K562 (cell line): ENCODE data around the gene HP. TPM values are rescaled to one million over a fixed set of nuclear protein-coding genes. Genes with fewer than 3 reads are reported as not detected.

ENCODE experiments used
- ATAC-seq: fragments of 200-7000 bp; cut with Tn5 transposase; 3 replicates; pipeline ENCODE4 v1.9.1; 2020; ENCODE audit warnings: moderate library complexity
- BruUV-seq: library from RNA; stranded (reverse); fragments of 400-500 nt; replicated peaks from 2 replicates; lab custom pipeline; 2021; lab: Mats Ljungman, UMichigan
- CTCF ChIA-PET: fragments of 300-600 bp; formaldehyde crosslinking; extraction: SDS; loops from one replicate; lab custom pipeline; 2021; ENCODE audit warnings: low intra/inter-chr PET ratio; lab: Yijun Ruan, JAX
- POLR2A ChIA-PET: fragments of 300-600, 350-650 bp; sonication (Branson Sonifier 250); formaldehyde crosslinking; extraction: SDS; loops from one replicate; lab custom pipeline; 2021; ENCODE audit warnings: antibody characterized with exemption, inconsistent platforms; lab: Yijun Ruan, JAX
- DNase-seq, 4 experiments: peaks; one replicate each; pipeline versions ENCODE4 v3.0.0 to v3.0.0-alpha.2; 2011 to 2018; ENCODE audit warnings: low spot score in 3 of 4, mixed read lengths in 3 of 4; ENCODE audit errors: extremely low read depth in 1 of 4
- FAIRE-seq: peaks from 2 replicates; lab custom pipeline; 2011; peaks lifted over from hg19 to GRCh38; lab: Jason Lieb, UNC
- H2AFZ ChIP-seq: 2 replicates; pipeline ENCODE4 v1.6.0; 2011; ENCODE audit warnings: low read depth, low read length, control low read depth, inconsistent platforms
- H3K27ac ChIP-seq: fragments of 200-600 bp; 3 replicates; pipeline ENCODE4 v1.8.0; 2011; ENCODE audit warnings: low read depth, mild to moderate bottlenecking, control low read depth, inconsistent platforms, low read length, moderate library complexity, mixed read lengths; ENCODE audit errors: extremely low read depth
- H3K27me3 ChIP-seq, 2 experiments: fragments of 300-600 bp in 1 of 2; 2 replicates in 1 of 2; 3 replicates in 1 of 2; pipeline versions ENCODE4 v1.6.0 to v1.8.0; 2011; ENCODE audit warnings: inconsistent platforms in 2 of 2, low read length in 2 of 2, mild to moderate bottlenecking in 1 of 2, mixed read lengths in 1 of 2, moderate library complexity in 1 of 2; ENCODE audit not compliant: control insufficient read depth in 2 of 2, insufficient read depth in 2 of 2
- H3K36me3 ChIP-seq: fragments of 300-600 bp; 3 replicates; pipeline ENCODE4 v1.8.0; 2011; ENCODE audit warnings: mild to moderate bottlenecking, low read length, inconsistent platforms; ENCODE audit not compliant: control insufficient read depth, insufficient read depth
- H3K4me1 ChIP-seq, 2 experiments: fragments of 200-600 bp in 1 of 2; replicated peaks in 1 of 2; 2 replicates in 1 of 2; 3 replicates in 1 of 2; pipeline versions ENCODE4 v1.5.1 to v1.8.0; 2011; ENCODE audit warnings: inconsistent platforms in 2 of 2, low read length in 2 of 2, mild to moderate bottlenecking in 1 of 2, mixed read lengths in 1 of 2, moderate library complexity in 1 of 2; ENCODE audit not compliant: control insufficient read depth in 2 of 2, insufficient read depth in 2 of 2
- H3K4me2 ChIP-seq: 2 replicates; pipeline ENCODE4 v1.6.1; 2011; ENCODE audit warnings: low read length, control low read depth, inconsistent platforms, mixed read lengths; ENCODE audit not compliant: insufficient read depth
- H3K4me3 ChIP-seq: fragments of 200-600 bp; sonication (generic), shearing (Covaris generic); 2 replicates; pipeline ENCODE4 v1.5.1; 2016; ENCODE audit warnings: control low read depth, inconsistent platforms
- H3K79me2 ChIP-seq: fragments of 200-600 bp; 3 replicates; pipeline ENCODE4 v1.8.0; 2011; ENCODE audit warnings: low read length, inconsistent platforms; ENCODE audit not compliant: control insufficient read depth, insufficient read depth
- H3K9ac ChIP-seq, 2 experiments: 2 replicates each; pipeline versions ENCODE4 v1.6.0 to v1.6.1; 2011; ENCODE audit warnings: low read depth in 2 of 2, low read length in 2 of 2, control low read depth in 1 of 2, inconsistent platforms in 1 of 2, mild to moderate bottlenecking in 1 of 2, mixed read lengths in 1 of 2; ENCODE audit not compliant: insufficient read depth in 1 of 2
- H3K9me1 ChIP-seq: one replicate; pipeline ENCODE4 v1.6.0; 2011; ENCODE audit warnings: inconsistent platforms, mild to moderate bottlenecking, low read length, moderate library complexity; ENCODE audit not compliant: control insufficient read depth, insufficient read depth
- H3K9me3 ChIP-seq: replicated peaks from 2 replicates; pipeline ENCODE4 v1.5.1; 2011; ENCODE audit warnings: low read depth, low read length, inconsistent platforms; ENCODE audit not compliant: control insufficient read depth, insufficient read depth
- H4K20me1 ChIP-seq: replicated peaks from 2 replicates; pipeline ENCODE4 v1.6.1; 2011; ENCODE audit warnings: low read length, inconsistent platforms, mixed read lengths; ENCODE audit not compliant: control insufficient read depth, insufficient read depth
- ELF2 ChIP-seq: fragments of 250-450 bp; sonication (Bioruptor Pico); IDR thresholded peaks from 2 replicates; pipeline ENCODE4 v1.5.0; 2021; ENCODE audit warnings: mild to moderate bottlenecking
- MCM7 ChIP-seq, 2 experiments: fragments of 450-650 bp; IDR thresholded peaks; 2 replicates each; pipeline ENCODE4 v1.6.1; 2016 to 2018
- NFIX ChIP-seq: fragments of 250-450 bp; sonication (Bioruptor Pico); IDR thresholded peaks from 2 replicates; pipeline ENCODE4 v1.4.0; 2020; ENCODE audit warnings: low read depth, mild to moderate bottlenecking, moderate library complexity
- ZBTB1 ChIP-seq: sonication (generic); formaldehyde crosslinking; IDR thresholded peaks from 2 replicates; pipeline ENCODE4 v1.8.1; 2023; ENCODE audit warnings: missing genetic modification reagents, low read depth, mild to moderate bottlenecking, borderline replicate concordance
- ZNF24 ChIP-seq: fragments of 450-650 bp; IDR thresholded peaks from 2 replicates; pipeline ENCODE4 v1.6.1; 2016
- ZNF41 ChIP-seq: fragments of 250-450 bp; sonication (Bioruptor Pico); conservative IDR thresholded peaks from 2 replicates; pipeline ENCODE4 v1.4.0; 2020; ENCODE audit warnings: mild to moderate bottlenecking
- ZNF644 ChIP-seq: fragments of 200-800 bp; sonication (Bioruptor generic); IDR thresholded peaks from 2 replicates; pipeline ENCODE4 v1.6.1; 2016; ENCODE audit warnings: low read depth, missing genetic modification characterization, missing compliant biosample characterization
- ZNF75A ChIP-seq: fragments of 450-650 bp; formaldehyde crosslinking; IDR thresholded peaks from 2 replicates; pipeline ENCODE4 v1.4.0; 2020; ENCODE audit warnings: mild to moderate bottlenecking
- WGBS: fragments of 100-300 bp; shearing (Covaris generic); methylation state at CpG from one replicate; pipeline ENCODE4 v1.1.6; 2016; ENCODE audit warnings: low coverage, mixed read lengths; ENCODE audit not compliant: insufficient coverage; ENCODE audit errors: missing lambda C conversion rate; 5-methylcytosine and 5-hydroxymethylcytosine counted together
- in situ Hi-C: fragments of 300-500 bp; cut with MboI; formaldehyde crosslinking; loops from 4 replicates; pipeline ENCODE4 v1.15.0; 2018; ENCODE audit warnings: inconsistent platforms, mixed read lengths
- intact Hi-C: fragments of 100-400 bp; cut with micrococcal nuclease; formaldehyde crosslinking; loops from 2 replicates; pipeline ENCODE4 v1.14.2; 2022
- polyA plus RNA-seq, 8 experiments: library from polyadenylated mRNA; depleted of rRNA in 4 of 8; stranded (reverse) in 5 of 8; unstranded in 3 of 8; fragments of >200 nt; fragmentation: Nextera tagmentation in 2 of 8; fragmentation: Illumina TruSeq in 1 of 8; extraction: Ambion mirVana in 2 of 8; extraction: Trizol in 1 of 8; gene quantifications; 2 replicates each; pipeline versions ENCODE4 v1.2.1 to v1.2.3, GENCODE V29; 2011 to 2014; ENCODE audit warnings: inconsistent platforms in 1 of 8, missing spikeins in 1 of 8
- total RNA-seq, 7 experiments: library from RNA; depleted of rRNA in 6 of 7; stranded (reverse); fragments of >200 nt in 6 of 7; fragmentation: Illumina TruSeq in 2 of 7; extraction: Trizol in 2 of 7; gene quantifications; 2 replicates each; pipeline versions ENCODE4 v1.2.1 to v1.2.3, GENCODE V29; 2011 to 2021; ENCODE audit warnings: low replicate concordance in 1 of 7
- TF ChIP-seq, protein P1 (sequence below), 2 experiments: IDR thresholded peaks in 1 of 2; conservative IDR thresholded peaks in 1 of 2; 2 replicates each; pipeline ENCODE4 v1.6.1; 2016; ENCODE audit warnings: low read depth in 2 of 2, mild to moderate bottlenecking in 1 of 2, missing compliant biosample characterization in 1 of 2, missing genetic modification characterization in 1 of 2, moderate library complexity in 1 of 2
- TF ChIP-seq, protein P2 (sequence below): fragments of 450-650 bp; IDR thresholded peaks from 2 replicates; pipeline ENCODE4 v1.6.1; 2016; ENCODE audit warnings: borderline replicate concordance
- TF ChIP-seq, protein P3 (sequence below): sonication (generic); formaldehyde crosslinking; IDR thresholded peaks from 2 replicates; pipeline ENCODE4 v1.8.0; 2022; ENCODE audit warnings: mild to moderate bottlenecking, low read depth, missing genetic modification reagents
- TF ChIP-seq, protein P4 (sequence below): fragments of 250-450 bp; sonication (Bioruptor Pico); IDR thresholded peaks from 2 replicates; pipeline ENCODE4 v1.5.0; 2021

The HP gene
- total and polyA plus RNA-seq, 9 of the 15 experiments (the other 6 are each of a cell fraction or from before 2014, with no cell fraction given): 0.04 to 8.7 TPM; not detected in 7

DNA sequence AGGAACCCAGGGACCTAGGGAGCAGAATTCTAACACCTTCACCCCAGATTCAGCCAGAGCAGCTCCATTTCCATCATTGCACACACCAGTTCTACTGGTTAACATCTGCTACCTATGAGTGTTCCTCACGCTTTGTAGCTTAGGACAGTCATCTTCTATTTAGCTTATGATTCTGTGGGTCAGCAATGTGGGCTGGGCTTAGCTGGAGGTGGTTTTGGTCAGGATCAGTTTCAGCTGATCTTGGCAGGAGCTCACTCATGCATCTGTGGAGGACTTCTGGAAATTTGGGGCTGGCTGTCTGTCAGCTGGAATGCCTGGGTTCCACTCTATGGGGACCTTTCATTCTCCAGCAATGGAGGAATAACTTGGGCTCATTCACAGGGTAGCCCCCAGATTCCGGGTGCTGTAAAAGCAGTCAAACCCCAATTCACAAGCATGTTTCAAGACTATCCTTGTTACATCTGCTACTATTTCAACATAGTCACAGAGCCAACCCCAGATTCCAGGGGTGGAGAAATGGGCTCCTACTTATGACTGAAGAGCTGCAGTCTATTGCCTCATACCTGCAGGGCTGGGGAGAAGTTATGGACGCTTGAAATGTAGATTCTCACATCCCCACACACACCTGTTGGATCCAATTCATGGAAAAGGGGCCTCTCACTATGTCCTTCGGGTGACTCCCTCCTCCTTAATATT is 3.4 kb upstream of the HP start:
- POLR2A ChIA-PET: interaction anchor here (1.5 kb wide), 1 partner anchor 16 kb away, joined by 3 read pairs; no protein-coding TSS in a partner anchor
- Histone ChIP-seq H4K20me1 (0 out of 2 replicates have a peak, but pooled peaks cover 2% of the 10 kb centered on the region), H3K36me3 (no peaks in the 10 kb centered on the region), H3K27me3 (peaks cover 7 to 11% of the 10 kb centered on the region in 2 experiments), H3K4me1 (no peaks in the 10 kb centered on the region), H3K79me2 (no peaks in the 10 kb centered on the region), H3K9me3 (no peaks in the 10 kb centered on the region), H3K27ac (no peak overlapping the region), H3K9ac (no peak overlapping the region), H2AFZ (no peak overlapping the region), H3K4me2 (no peak overlapping the region), H3K4me3 (no peak overlapping the region), H3K9me1 (no peaks in the 10 kb centered on the region)
- DNase-seq: no peak
- TF ChIP-seq, protein P1, sequence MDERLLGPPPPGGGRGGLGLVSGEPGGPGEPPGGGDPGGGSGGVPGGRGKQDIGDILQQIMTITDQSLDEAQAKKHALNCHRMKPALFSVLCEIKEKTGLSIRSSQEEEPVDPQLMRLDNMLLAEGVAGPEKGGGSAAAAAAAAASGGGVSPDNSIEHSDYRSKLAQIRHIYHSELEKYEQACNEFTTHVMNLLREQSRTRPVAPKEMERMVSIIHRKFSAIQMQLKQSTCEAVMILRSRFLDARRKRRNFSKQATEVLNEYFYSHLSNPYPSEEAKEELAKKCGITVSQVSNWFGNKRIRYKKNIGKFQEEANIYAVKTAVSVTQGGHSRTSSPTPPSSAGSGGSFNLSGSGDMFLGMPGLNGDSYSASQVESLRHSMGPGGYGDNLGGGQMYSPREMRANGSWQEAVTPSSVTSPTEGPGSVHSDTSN (CRISPR knock-in tag; IDR thresholded peaks at IDR 0.05; ENCODE audit: low read depth): no peak
- TF ChIP-seq, protein P1 (tag; conservative IDR thresholded peaks at IDR 0.05; ENCODE audit: low read depth): no peak
- TF ChIP-seq ZNF644 (tag) (no peak), ZNF75A (CRISPR knock-in tag) (no peak), NFIX (CRISPR knock-in tag) (no peak), MCM7 (IDR thresholded peaks at IDR 0.05) (no peak), ELF2 (CRISPR knock-in tag) (no peak), ZNF41 (CRISPR knock-in tag) (no peak), ZBTB1 (CRISPR knock-in tag) (no peak), ZNF24 (no peak)
- TF ChIP-seq, protein P2, sequence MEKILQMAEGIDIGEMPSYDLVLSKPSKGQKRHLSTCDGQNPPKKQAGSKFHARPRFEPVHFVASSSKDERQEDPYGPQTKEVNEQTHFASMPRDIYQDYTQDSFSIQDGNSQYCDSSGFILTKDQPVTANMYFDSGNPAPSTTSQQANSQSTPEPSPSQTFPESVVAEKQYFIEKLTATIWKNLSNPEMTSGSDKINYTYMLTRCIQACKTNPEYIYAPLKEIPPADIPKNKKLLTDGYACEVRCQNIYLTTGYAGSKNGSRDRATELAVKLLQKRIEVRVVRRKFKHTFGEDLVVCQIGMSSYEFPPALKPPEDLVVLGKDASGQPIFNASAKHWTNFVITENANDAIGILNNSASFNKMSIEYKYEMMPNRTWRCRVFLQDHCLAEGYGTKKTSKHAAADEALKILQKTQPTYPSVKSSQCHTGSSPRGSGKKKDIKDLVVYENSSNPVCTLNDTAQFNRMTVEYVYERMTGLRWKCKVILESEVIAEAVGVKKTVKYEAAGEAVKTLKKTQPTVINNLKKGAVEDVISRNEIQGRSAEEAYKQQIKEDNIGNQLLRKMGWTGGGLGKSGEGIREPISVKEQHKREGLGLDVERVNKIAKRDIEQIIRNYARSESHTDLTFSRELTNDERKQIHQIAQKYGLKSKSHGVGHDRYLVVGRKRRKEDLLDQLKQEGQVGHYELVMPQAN: no peak
- TF ChIP-seq, protein P3, sequence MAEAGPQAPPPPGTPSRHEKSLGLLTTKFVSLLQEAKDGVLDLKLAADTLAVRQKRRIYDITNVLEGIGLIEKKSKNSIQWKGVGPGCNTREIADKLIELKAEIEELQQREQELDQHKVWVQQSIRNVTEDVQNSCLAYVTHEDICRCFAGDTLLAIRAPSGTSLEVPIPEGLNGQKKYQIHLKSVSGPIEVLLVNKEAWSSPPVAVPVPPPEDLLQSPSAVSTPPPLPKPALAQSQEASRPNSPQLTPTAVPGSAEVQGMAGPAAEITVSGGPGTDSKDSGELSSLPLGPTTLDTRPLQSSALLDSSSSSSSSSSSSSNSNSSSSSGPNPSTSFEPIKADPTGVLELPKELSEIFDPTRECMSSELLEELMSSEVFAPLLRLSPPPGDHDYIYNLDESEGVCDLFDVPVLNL (CRISPR knock-in tag): no peak
- TF ChIP-seq, protein P4, sequence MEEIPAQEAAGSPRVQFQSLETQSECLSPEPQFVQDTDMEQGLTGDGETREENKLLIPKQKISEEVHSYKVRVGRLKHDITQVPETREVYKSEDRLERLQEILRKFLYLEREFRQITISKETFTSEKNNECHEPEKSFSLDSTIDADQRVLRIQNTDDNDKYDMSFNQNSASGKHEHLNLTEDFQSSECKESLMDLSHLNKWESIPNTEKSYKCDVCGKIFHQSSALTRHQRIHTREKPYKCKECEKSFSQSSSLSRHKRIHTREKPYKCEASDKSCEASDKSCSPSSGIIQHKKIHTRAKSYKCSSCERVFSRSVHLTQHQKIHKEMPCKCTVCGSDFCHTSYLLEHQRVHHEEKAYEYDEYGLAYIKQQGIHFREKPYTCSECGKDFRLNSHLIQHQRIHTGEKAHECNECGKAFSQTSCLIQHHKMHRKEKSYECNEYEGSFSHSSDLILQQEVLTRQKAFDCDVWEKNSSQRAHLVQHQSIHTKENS (CRISPR knock-in tag): no peak
- intact Hi-C loops (no loop called here), in situ Hi-C loops (no loop called here)
- no peak for FAIRE-seq
- WGBS: 2% methylated on average over 4 of the region's 4 CpGs
- CTCF ChIA-PET: no interaction called here
- ATAC-seq: no peak
- BruUV-seq: no TSS peak
